ENCODE results near the gene MAN1A1.
A peak's percentile ranks its signal among the peaks of the same experiment; 100 is the strongest.

Gene MAN1A1

DNA sequence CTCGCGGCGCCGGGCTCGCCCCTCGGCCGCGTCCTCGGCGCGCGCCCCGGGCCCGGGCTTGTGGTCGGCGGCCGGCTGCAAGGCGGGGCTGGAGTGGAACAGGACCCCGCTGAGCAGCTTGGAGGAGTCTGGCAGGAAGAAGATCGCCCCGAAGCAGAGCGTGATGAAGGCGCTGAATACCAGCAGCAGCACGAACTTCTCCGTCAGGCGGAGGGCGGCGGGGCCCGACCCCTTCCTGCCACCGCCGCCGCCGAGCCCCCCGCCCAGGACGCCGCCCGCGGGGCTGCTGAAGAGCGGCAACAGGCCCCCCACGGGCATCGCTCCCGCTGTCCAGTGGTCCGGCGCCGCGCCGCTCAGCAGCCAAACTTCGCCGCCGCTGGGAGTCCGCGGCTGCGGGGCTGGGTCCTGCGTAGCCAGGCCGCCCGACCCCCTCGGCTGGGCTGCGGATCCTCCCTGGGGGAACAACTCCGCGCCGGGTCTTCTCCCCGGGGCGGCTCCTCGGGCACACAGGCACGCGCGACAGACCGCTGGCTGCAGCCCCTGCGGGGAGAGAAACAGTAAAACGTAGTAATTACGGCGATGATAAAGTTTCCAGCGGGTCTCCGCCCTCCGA, 707 bp downstream of the MAN1A1 start:
- H3K9me3 Mint-ChIP-seq = no peaks in the 10 kb centered on the region
- H3K36me3 Mint-ChIP-seq (ENCODE audit: low read depth) = peaks cover 15% of the 10 kb centered on the region
- H3K4me1 Mint-ChIP-seq = peaks cover 21% of the 10 kb centered on the region
- peaks cover 30% of the 10 kb centered on the region for H3K27me3 Mint-ChIP-seq (ENCODE audit: low read depth)
- TF ChIP-seq, protein P1, sequence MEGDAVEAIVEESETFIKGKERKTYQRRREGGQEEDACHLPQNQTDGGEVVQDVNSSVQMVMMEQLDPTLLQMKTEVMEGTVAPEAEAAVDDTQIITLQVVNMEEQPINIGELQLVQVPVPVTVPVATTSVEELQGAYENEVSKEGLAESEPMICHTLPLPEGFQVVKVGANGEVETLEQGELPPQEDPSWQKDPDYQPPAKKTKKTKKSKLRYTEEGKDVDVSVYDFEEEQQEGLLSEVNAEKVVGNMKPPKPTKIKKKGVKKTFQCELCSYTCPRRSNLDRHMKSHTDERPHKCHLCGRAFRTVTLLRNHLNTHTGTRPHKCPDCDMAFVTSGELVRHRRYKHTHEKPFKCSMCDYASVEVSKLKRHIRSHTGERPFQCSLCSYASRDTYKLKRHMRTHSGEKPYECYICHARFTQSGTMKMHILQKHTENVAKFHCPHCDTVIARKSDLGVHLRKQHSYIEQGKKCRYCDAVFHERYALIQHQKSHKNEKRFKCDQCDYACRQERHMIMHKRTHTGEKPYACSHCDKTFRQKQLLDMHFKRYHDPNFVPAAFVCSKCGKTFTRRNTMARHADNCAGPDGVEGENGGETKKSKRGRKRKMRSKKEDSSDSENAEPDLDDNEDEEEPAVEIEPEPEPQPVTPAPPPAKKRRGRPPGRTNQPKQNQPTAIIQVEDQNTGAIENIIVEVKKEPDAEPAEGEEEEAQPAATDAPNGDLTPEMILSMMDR (IDR thresholded peaks at IDR 0.05; ENCODE audit: unreplicated experiment in 3 of 3) = no peak
- no peak overlapping the region for H3K27ac Mint-ChIP-seq
- H3K4me3 Mint-ChIP-seq = peak overlapping the region; percentile 90 to 93 (median 92)

GRCh38 chr6:119348096-119348747, 1.3 kb downstream of the MAN1A1 start:
- Mint-ChIP-seq H3K4me1 (peaks cover 21% of the 10 kb centered on the region), H3K27me3 (ENCODE audit: low read depth) (peaks cover 30% of the 10 kb centered on the region), H3K36me3 (ENCODE audit: low read depth) (peaks cover 15% of the 10 kb centered on the region), H3K4me3 (peak overlapping the region; percentile 90 to 93 (median 92)), H3K9me3 (no peaks in the 10 kb centered on the region), H3K27ac (peak overlapping the region in 2 of 3 experiments; percentile 49 to 78)
- TF ChIP-seq, protein P1 (IDR thresholded peaks at IDR 0.05; ENCODE audit: unreplicated experiment in 3 of 3) = no peak

DNA sequence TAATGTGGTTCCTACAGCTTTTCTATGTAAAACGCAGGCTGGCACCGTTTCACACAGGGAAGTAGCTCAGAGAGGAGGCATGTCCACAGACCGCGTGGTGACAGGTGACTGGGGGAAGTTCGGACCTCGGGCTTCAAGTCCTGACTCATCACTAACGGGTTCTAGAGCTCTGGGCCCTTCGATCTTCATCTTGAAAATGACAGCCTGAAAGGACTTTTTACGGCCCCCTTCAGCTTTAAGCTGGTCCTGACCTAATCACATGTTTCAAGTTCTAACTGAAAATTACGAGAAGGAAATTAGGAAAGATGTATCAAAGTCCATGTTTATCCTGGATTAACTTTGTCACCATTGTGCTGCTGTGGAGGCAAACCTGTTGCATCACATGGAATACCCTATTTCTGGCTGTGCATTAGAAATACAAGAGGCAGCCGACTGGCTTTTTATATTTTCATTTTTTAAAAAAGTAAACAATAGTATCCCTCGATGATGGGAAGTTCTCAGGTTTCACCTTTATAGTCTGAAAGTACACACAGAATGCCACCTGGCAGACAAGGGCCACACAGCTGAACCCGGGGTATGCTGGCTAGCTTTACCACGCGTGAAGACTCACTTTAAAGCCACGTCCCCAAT, 2.0 kb downstream of the MAN1A1 start:
- peaks cover 21% of the 10 kb centered on the region for H3K4me1 Mint-ChIP-seq
- H3K27me3 Mint-ChIP-seq (ENCODE audit: low read depth) = peaks cover 30% of the 10 kb centered on the region
- H3K4me3 Mint-ChIP-seq = peak overlapping the region; percentile 90 to 93 (median 92)
- H3K36me3 Mint-ChIP-seq (ENCODE audit: low read depth) = peaks cover 19% of the 10 kb centered on the region
- TF ChIP-seq, protein P1 (IDR thresholded peaks at IDR 0.05; ENCODE audit: unreplicated experiment in 3 of 3) = no peak
- peak overlapping the region in 2 of 3 experiments; percentile 49 to 78 for H3K27ac Mint-ChIP-seq
- no peaks in the 10 kb centered on the region for H3K9me3 Mint-ChIP-seq

GRCh38 chr6:119346936-119347335, 2.6 kb downstream of the MAN1A1 start:
- TF ChIP-seq, protein P1 (IDR thresholded peaks at IDR 0.05; ENCODE audit: unreplicated experiment in 3 of 3) = no peak
- Mint-ChIP-seq H3K27ac (peak overlapping the region in 1 of 3 experiments; percentile 15), H3K27me3 (ENCODE audit: low read depth) (peaks cover 27% of the 10 kb centered on the region), H3K4me1 (peaks cover 21% of the 10 kb centered on the region), H3K9me3 (no peaks in the 10 kb centered on the region), H3K4me3 (peak overlapping the region; percentile 90 to 93 (median 92)), H3K36me3 (ENCODE audit: low read depth) (peaks cover 19% of the 10 kb centered on the region)

DNA sequence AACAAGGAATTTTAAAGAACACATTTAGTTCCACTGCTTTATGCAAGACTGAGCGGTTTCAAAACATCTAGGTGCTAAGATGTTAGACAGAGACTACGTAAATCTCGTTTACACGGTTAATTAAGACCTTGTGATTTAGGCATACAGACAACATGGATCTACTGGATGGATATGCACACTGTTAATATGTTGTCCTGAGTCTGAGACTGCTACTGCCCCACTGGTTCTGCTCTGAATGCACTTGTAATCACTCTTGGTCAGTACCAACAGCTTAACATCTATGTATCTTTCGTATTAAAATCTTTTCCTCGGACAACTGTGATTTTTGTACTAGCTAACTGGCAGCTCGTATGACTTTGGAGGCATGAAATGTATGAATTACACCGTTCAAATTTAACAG, 3.1 kb downstream of the MAN1A1 start:
- Mint-ChIP-seq H3K27me3 (ENCODE audit: low read depth) (peaks cover 22% of the 10 kb centered on the region), H3K4me1 (peaks cover 21% of the 10 kb centered on the region), H3K27ac (peak overlapping the region in 1 of 3 experiments; percentile 15), H3K9me3 (no peaks in the 10 kb centered on the region), H3K36me3 (ENCODE audit: low read depth) (peaks cover 19% of the 10 kb centered on the region), H3K4me3 (peak overlapping the region; percentile 90 to 93 (median 92))
- TF ChIP-seq, protein P1 (IDR thresholded peaks at IDR 0.05; ENCODE audit: unreplicated experiment in 3 of 3) = no peak
